GM12878 (cell line): ENCODE data around the gene FSIP1. TPM values are rescaled to one million over a fixed set of nuclear protein-coding genes. Genes with fewer than 3 reads are reported as not detected.

Source experiments
- ATAC-seq: fragments of 200-7000 bp; cut with Tn5 transposase; 3 replicates; pipeline ENCODE4 v1.9.1; 2020; ENCODE audit warnings: mild to moderate bottlenecking, moderate library complexity
- BruUV-seq: library from RNA; stranded (reverse); fragments of 400-500 nt; replicated peaks from 2 replicates; lab custom pipeline; 2021; lab: Mats Ljungman, UMichigan
- CTCF ChIA-PET: fragments of 300-600 bp; sonication (Branson Sonifier 250); formaldehyde crosslinking; extraction: SDS; loops from one replicate; lab custom pipeline; 2021; ENCODE audit warnings: inconsistent platforms; lab: Yijun Ruan, JAX
- POLR2A ChIA-PET: fragments of 350-600 bp; formaldehyde crosslinking; extraction: SDS; loops from one replicate; lab custom pipeline; 2021; ENCODE audit warnings: inconsistent platforms; lab: Charles Lee
- RAD21 ChIA-PET: fragments of 300-600 bp; sonication (Branson Sonifier 250); formaldehyde crosslinking; loops from one replicate; lab custom pipeline; 2023; ENCODE audit warnings: antibody characterized with exemption; ENCODE audit not compliant: unreplicated experiment; lab: Charles Lee
- SMC1A ChIA-PET: fragments of 300-600 bp; sonication (Branson Sonifier 250); formaldehyde crosslinking; loops from one replicate; lab custom pipeline; 2023; ENCODE audit not compliant: unreplicated experiment, uncharacterized antibody; lab: Charles Lee
- DNase-seq: peaks from one replicate; pipeline ENCODE4 v3.0.0-alpha.2; 2011; ENCODE audit warnings: low read depth, low spot score
- FAIRE-seq: peaks from 3 replicates; lab custom pipeline; 2011; peaks lifted over from hg19 to GRCh38; lab: Jason Lieb, UNC
- H2AFZ ChIP-seq: 2 replicates; pipeline ENCODE4 v1.6.0; 2011; ENCODE audit warnings: low read depth, low read length, control low read depth; ENCODE audit not compliant: control insufficient read depth
- H3K27ac ChIP-seq: 2 replicates; pipeline ENCODE4 v1.5.1; 2011; ENCODE audit warnings: control low read depth; ENCODE audit not compliant: control insufficient read depth, insufficient read depth
- H3K27me3 ChIP-seq, 2 experiments: replicated peaks in 1 of 2; 2 replicates each; pipeline versions ENCODE4 v1.6.0 to v1.6.1; 2011; ENCODE audit warnings: low read length in 1 of 2; ENCODE audit not compliant: control insufficient read depth in 2 of 2, insufficient read depth in 2 of 2
- H3K36me3 ChIP-seq, 2 experiments: 2 replicates each; pipeline ENCODE4 v1.5.1; 2011; ENCODE audit warnings: low read length in 1 of 2; ENCODE audit not compliant: control insufficient read depth in 2 of 2, insufficient read depth in 2 of 2
- H3K4me1 ChIP-seq: 2 replicates; pipeline ENCODE4 v1.6.1; 2011; ENCODE audit warnings: mild to moderate bottlenecking, low read length, moderate library complexity, mixed read lengths; ENCODE audit not compliant: control insufficient read depth, insufficient read depth
- H3K4me2 ChIP-seq: 2 replicates; pipeline ENCODE4 v1.6.0; 2011; ENCODE audit warnings: control low read depth; ENCODE audit not compliant: control insufficient read depth, insufficient read depth
- H3K4me3 ChIP-seq: fragments of 200-600 bp; sonication (generic); 2 replicates; pipeline ENCODE4 v1.5.1; 2016
- H3K79me2 ChIP-seq: 2 replicates; pipeline ENCODE4 v1.6.0; 2011; ENCODE audit warnings: low read length; ENCODE audit not compliant: control insufficient read depth, insufficient read depth
- H3K9ac ChIP-seq: 2 replicates; pipeline ENCODE4 v1.8.0; 2011; ENCODE audit warnings: low read length, control low read depth, mixed read lengths; ENCODE audit not compliant: control insufficient read depth, insufficient read depth
- H3K9me3 ChIP-seq: replicated peaks from 3 replicates; pipeline ENCODE4 v1.5.1; 2011; ENCODE audit warnings: mild to moderate bottlenecking, low read length; ENCODE audit not compliant: control insufficient read depth, insufficient read depth
- H4K20me1 ChIP-seq: 2 replicates; pipeline ENCODE4 v1.6.0; 2011; ENCODE audit not compliant: control insufficient read depth, insufficient read depth
- BACH1 ChIP-seq: fragments of 450-650 bp; IDR thresholded peaks from 2 replicates; pipeline ENCODE4 v1.6.1; 2017; ENCODE audit warnings: mild to moderate bottlenecking, borderline replicate concordance
- BCL3 ChIP-seq: IDR thresholded peaks from 2 replicates; pipeline ENCODE4 v1.6.1; 2011; ENCODE audit warnings: borderline replicate concordance, low read depth, mild to moderate bottlenecking, moderate library complexity, low read length; ENCODE audit not compliant: insufficient read depth, poor library complexity, severe bottlenecking
- CEBPB ChIP-seq, 2 experiments: fragments of 150-350 bp in 1 of 2; IDR thresholded peaks; 2 replicates each; pipeline ENCODE4 v1.6.1; 2012 to 2014; ENCODE audit warnings: low read depth in 2 of 2, low read length in 2 of 2, borderline replicate concordance in 1 of 2, inconsistent platforms in 1 of 2
- CREM ChIP-seq: IDR thresholded peaks from 2 replicates; pipeline ENCODE4 v1.6.1; 2014; ENCODE audit warnings: antibody characterized with exemption, low read depth
- E4F1 ChIP-seq: fragments of 450-650 bp; IDR thresholded peaks from 2 replicates; pipeline ENCODE4 v1.6.1; 2018; ENCODE audit warnings: borderline replicate concordance, mild to moderate bottlenecking; ENCODE audit not compliant: partially characterized antibody
- EED ChIP-seq: sonication (generic); IDR thresholded peaks from 2 replicates; pipeline ENCODE4 v1.6.1; 2016; ENCODE audit warnings: antibody characterized with exemption, low read depth
- IKZF1 ChIP-seq: fragments of 450-650 bp; conservative IDR thresholded peaks from 2 replicates; pipeline ENCODE4 v1.6.1; 2017; ENCODE audit warnings: antibody characterized with exemption, mild to moderate bottlenecking
- MEF2B ChIP-seq: fragments of 450-650 bp; IDR thresholded peaks from 2 replicates; pipeline ENCODE4 v1.6.1; 2018; ENCODE audit warnings: mild to moderate bottlenecking, moderate library complexity; ENCODE audit not compliant: partially characterized antibody, poor library complexity, severe bottlenecking
- SP1 ChIP-seq: IDR thresholded peaks from one replicate; pipeline ENCODE4 v1.6.1; 2011; ENCODE audit warnings: low read depth, low read length
- WGBS: methylation state at CpG from one replicate; pipeline ENCODE4 v1.1.6; 2016; ENCODE audit warnings: low lambda C conversion rate; ENCODE audit not compliant: insufficient replicate concordance, insufficient coverage; ENCODE audit errors: missing lambda C conversion rate; 5-methylcytosine and 5-hydroxymethylcytosine counted together
- in situ Hi-C: fragments of 300-500 bp; cut with MboI; formaldehyde crosslinking; loops from 9 replicates; pipeline ENCODE4 v1.14.3; 2018; ENCODE audit warnings: mixed read lengths
- intact Hi-C: fragments of 100-400 bp; cut with micrococcal nuclease; formaldehyde crosslinking; loops from one replicate; pipeline ENCODE4 v1.14.2; 2022; ENCODE audit not compliant: unreplicated experiment
- polyA plus RNA-seq, 11 experiments: library from polyadenylated mRNA; depleted of rRNA in 4 of 11; unstranded in 6 of 11; stranded (reverse) in 5 of 11; fragments of >200 nt; fragmentation: Nextera tagmentation in 4 of 11; fragmentation: Illumina TruSeq in 1 of 11; extraction: Ambion mirVana in 4 of 11; extraction: Trizol in 1 of 11; gene quantifications; 1 replicate in 1 of 11; 2 replicates in 10 of 11; pipeline versions ENCODE4 v1.2.1 to v1.2.3, GENCODE V29; 2011 to 2016; ENCODE audit warnings: inconsistent platforms in 2 of 11, missing spikeins in 2 of 11, low read depth in 1 of 11
- total RNA-seq, 4 experiments: library from RNA; depleted of rRNA in 3 of 4; stranded (reverse); fragments of >200 nt in 3 of 4; fragmentation: Illumina TruSeq in 1 of 4; extraction: Trizol in 1 of 4; gene quantifications; 2 replicates each; pipeline versions ENCODE4 v1.2.1 to v1.2.3, GENCODE V29; 2013 to 2021
- TF ChIP-seq, protein P1 (sequence below): IDR thresholded peaks from 2 replicates; pipeline ENCODE4 v1.6.1; 2011; ENCODE audit warnings: borderline replicate concordance, low read depth, mild to moderate bottlenecking, moderate library complexity, mixed read lengths, low read length; ENCODE audit not compliant: insufficient read depth; ENCODE audit errors: extremely low read length
- TF ChIP-seq, protein P2 (sequence below): IDR thresholded peaks from 2 replicates; pipeline ENCODE4 v1.6.1; 2011; ENCODE audit warnings: low read depth, low read length, improper control_type of control experiment, borderline replicate concordance
- TF ChIP-seq, protein P3 (sequence below): fragments of 450-650 bp; IDR thresholded peaks from 2 replicates; pipeline ENCODE4 v1.6.1; 2017; ENCODE audit warnings: low read depth, mild to moderate bottlenecking, moderate library complexity

FSIP1 gene
- total and polyA plus RNA-seq, 10 of the 15 experiments (the other 5 are each of a cell fraction or from before 2014, with no cell fraction given): 0.15 to 0.67 (median 0.35) TPM

DNA sequence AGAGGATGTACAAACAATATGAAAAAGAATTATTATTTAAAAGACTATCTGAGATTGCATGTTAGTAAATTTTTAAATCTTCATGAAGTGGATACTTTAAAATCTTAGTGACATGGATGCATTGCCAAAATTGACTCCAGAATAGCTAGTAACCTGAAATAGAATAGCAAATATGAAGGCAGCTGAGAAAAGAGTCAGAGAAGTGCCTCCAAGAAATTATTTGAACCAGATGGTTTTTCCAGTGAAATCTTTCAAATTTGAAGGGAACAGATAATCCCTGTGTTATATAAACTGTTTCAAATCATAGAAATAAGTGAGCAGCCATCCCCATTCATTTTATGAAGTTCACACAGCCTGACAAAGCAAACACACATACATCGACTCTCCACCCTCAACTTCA is 29.6 kb downstream of the FSIP1 start:
- 45% methylated on average over 1 of the region's 1 CpG for WGBS
- Histone ChIP-seq H3K36me3 (no peaks in the 10 kb centered on the region), H3K27me3 (no peaks in the 10 kb centered on the region), H4K20me1 (no peaks in the 10 kb centered on the region), H3K27ac (no peak overlapping the region), H3K9ac (no peak overlapping the region), H3K9me3 (no peaks in the 10 kb centered on the region), H3K4me2 (no peak overlapping the region), H3K79me2 (no peaks in the 10 kb centered on the region), H3K4me1 (no peaks in the 10 kb centered on the region), H3K4me3 (no peak overlapping the region), H2AFZ (no peak overlapping the region)
- no TSS peak for BruUV-seq
- CTCF ChIA-PET: interaction anchor here (11.4 kb wide), 1 partner anchor 66 kb away, joined by 400 read pairs; no protein-coding TSS in a partner anchor
- intact Hi-C loops (loop anchor here (10.0 kb wide), 1 partner anchor 1048 kb away; no protein-coding TSS in a partner anchor), in situ Hi-C loops (no loop called here)
- ATAC-seq (no peak), DNase-seq (no peak), FAIRE-seq (no peak)
- POLR2A ChIA-PET: no interaction called here
- RAD21 ChIA-PET: interaction anchor here (1.4 kb wide), 1 partner anchor 67 kb away, joined by 8 read pairs; no protein-coding TSS in a partner anchor
- SMC1A ChIA-PET: interaction anchor here (8.5 kb wide), 1 partner anchor 63 kb away, joined by 220 read pairs; no protein-coding TSS in a partner anchor
- TF ChIP-seq BCL3: no peak
- TF ChIP-seq BACH1: no peak
- TF ChIP-seq SP1: no peak
- no peak for TF ChIP-seq IKZF1
- TF ChIP-seq, protein P1, sequence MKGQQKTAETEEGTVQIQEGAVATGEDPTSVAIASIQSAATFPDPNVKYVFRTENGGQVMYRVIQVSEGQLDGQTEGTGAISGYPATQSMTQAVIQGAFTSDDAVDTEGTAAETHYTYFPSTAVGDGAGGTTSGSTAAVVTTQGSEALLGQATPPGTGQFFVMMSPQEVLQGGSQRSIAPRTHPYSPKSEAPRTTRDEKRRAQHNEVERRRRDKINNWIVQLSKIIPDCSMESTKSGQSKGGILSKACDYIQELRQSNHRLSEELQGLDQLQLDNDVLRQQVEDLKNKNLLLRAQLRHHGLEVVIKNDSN: no peak
- TF ChIP-seq, protein P2, sequence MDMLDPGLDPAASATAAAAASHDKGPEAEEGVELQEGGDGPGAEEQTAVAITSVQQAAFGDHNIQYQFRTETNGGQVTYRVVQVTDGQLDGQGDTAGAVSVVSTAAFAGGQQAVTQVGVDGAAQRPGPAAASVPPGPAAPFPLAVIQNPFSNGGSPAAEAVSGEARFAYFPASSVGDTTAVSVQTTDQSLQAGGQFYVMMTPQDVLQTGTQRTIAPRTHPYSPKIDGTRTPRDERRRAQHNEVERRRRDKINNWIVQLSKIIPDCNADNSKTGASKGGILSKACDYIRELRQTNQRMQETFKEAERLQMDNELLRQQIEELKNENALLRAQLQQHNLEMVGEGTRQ: no peak
- no peak for TF ChIP-seq CREM
- TF ChIP-seq CEBPB (IDR thresholded peaks at IDR 0.05; ENCODE audit: borderline replicate concordance in 1 of 2, low read depth in 2 of 2, low read length in 2 of 2): no peak
- TF ChIP-seq, protein P3, sequence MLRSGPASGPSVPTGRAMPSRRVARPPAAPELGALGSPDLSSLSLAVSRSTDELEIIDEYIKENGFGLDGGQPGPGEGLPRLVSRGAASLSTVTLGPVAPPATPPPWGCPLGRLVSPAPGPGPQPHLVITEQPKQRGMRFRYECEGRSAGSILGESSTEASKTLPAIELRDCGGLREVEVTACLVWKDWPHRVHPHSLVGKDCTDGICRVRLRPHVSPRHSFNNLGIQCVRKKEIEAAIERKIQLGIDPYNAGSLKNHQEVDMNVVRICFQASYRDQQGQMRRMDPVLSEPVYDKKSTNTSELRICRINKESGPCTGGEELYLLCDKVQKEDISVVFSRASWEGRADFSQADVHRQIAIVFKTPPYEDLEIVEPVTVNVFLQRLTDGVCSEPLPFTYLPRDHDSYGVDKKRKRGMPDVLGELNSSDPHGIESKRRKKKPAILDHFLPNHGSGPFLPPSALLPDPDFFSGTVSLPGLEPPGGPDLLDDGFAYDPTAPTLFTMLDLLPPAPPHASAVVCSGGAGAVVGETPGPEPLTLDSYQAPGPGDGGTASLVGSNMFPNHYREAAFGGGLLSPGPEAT: no peak
- TF ChIP-seq E4F1: no peak
- no peak for TF ChIP-seq EED
- no peak for TF ChIP-seq MEF2B
